Osteocyte (in vitro differentiated cells): ENCODE results near the gene TLX1. TPM values are rescaled to one million over a fixed set of nuclear protein-coding genes. Genes with fewer than 3 reads are reported as not detected.
A peak's percentile ranks its signal among the peaks of the same experiment; 100 is the strongest.

Experiments used
- DNase-seq: peaks from one replicate; pipeline ENCODE4 v3.0.0; 2021; ENCODE audit warnings: mixed read lengths; ENCODE audit not compliant: unreplicated experiment; ENCODE audit errors: extremely low spot score
- H3K27ac Mint-ChIP-seq: one replicate; pipeline ENCODE4 v1.8.0; 2021; ENCODE audit warnings: mild to moderate bottlenecking, mixed read lengths; ENCODE audit not compliant: unreplicated experiment
- H3K27me3 Mint-ChIP-seq: one replicate; pipeline ENCODE4 v1.8.0; 2021; ENCODE audit warnings: mixed read lengths; ENCODE audit not compliant: unreplicated experiment
- H3K36me3 Mint-ChIP-seq: one replicate; pipeline ENCODE4 v1.8.0; 2021; ENCODE audit warnings: mixed read lengths; ENCODE audit not compliant: unreplicated experiment
- H3K4me1 Mint-ChIP-seq: one replicate; pipeline ENCODE4 v1.8.0; 2021; ENCODE audit warnings: mixed read lengths; ENCODE audit not compliant: unreplicated experiment
- H3K4me3 Mint-ChIP-seq: one replicate; pipeline ENCODE4 v1.8.0; 2021; ENCODE audit warnings: mild to moderate bottlenecking, moderate library complexity, mixed read lengths; ENCODE audit not compliant: unreplicated experiment
- H3K9me3 Mint-ChIP-seq: one replicate; pipeline ENCODE4 v1.8.0; 2021; ENCODE audit warnings: mixed read lengths; ENCODE audit not compliant: unreplicated experiment
- CTCF ChIP-seq: fragments of 200-600 bp; sonication (generic); IDR thresholded peaks from 2 replicates; pipeline ENCODE4 v1.5.0; 2021; ENCODE audit warnings: antibody characterized with exemption, mild to moderate bottlenecking, moderate library complexity
- total RNA-seq: library from RNA; stranded (reverse); gene quantifications from 2 replicates; pipeline ENCODE4 v1.2.1, GENCODE V29; 2021

Gene TLX1
- total RNA-seq, 1 donor from 2014 or later: not detected

DNA sequence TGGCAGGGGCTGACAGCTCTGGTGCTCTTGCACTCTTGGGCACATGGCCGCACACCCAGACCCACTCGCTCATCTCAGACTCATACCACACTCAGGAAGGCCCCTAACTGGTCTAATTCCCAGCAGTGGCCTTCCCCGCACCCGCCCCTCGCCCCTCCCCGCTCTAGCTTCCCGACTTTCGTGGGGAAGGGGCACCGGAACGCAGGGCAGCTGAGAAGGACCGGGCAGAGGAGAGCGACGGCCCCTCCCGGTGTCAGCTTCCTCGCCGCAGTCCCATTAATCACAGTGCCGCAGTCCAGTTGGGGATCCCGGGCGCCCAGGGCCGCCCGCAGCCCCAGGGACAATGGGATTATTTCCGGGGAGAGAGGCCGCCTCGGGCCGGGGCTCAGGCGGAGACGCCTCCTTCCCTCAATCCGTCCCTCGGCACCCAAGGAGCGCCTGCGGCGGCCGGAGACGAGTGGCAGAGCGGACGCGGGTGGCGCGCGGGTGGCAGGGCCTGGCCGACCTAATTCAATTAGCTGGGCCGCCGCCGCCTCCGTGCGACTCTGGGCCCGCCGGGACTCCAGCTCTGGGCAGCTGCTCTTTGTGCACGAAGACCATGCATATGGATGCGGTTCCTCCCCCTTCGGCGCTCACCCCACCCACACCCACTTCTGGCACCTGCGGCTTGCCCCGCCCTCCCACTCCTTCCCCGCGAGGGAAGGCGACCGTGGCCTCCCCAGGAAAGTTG, 7.8 kb upstream of the TLX1 start:
- no peak for DNase-seq
- peaks cover 87% of the 10 kb centered on the region for H3K27me3 Mint-ChIP-seq
- H3K4me3 Mint-ChIP-seq: no peak overlapping the region

GRCh38 chr10:101123815-101124617, 7.1 kb upstream of the TLX1 start:
- no peak overlapping the region for H3K27ac Mint-ChIP-seq
- H3K9me3 Mint-ChIP-seq: no peaks in the 10 kb centered on the region
- DNase-seq: peak; percentile 81
- H3K4me1 Mint-ChIP-seq: peaks cover 4% of the 10 kb centered on the region
- no peaks in the 10 kb centered on the region for H3K36me3 Mint-ChIP-seq
- no peak for TF ChIP-seq CTCF
- H3K4me3 Mint-ChIP-seq: peak overlapping the region; percentile 1
- peaks cover 88% of the 10 kb centered on the region for H3K27me3 Mint-ChIP-seq

More for the DNA sequence above, 7.8 kb upstream of the TLX1 start:
- no peak for TF ChIP-seq CTCF
- Mint-ChIP-seq H3K4me1 (peaks cover 4% of the 10 kb centered on the region), H3K9me3 (no peaks in the 10 kb centered on the region), H3K36me3 (no peaks in the 10 kb centered on the region), H3K27ac (no peak overlapping the region)

DNA sequence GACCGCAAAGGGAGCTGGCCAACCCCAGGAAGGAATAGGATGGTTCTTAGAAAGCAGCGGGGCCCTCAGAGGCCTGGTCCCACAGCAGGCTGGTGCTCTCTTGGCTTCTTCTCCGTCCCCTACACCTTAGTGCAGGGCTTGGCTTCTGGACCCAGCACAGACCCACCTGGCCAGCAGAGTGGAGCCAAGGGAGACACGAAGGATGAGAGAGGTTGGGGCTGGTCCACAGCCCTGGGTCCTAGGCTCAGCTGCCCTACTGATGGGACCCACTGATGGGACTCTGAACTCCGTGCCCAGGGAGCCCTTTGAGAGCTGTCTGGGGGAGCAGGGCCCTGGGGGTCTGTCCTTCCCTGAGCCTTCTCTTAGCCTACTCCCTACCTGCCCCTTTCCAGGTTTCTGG, 6.2 kb upstream of the TLX1 start:
- no peak overlapping the region for H3K27ac Mint-ChIP-seq
- no peak for DNase-seq

GRCh38 chr10:101126684-101127628, 4.1 kb upstream of the TLX1 start:
- H3K9me3 Mint-ChIP-seq: no peaks in the 10 kb centered on the region
- peaks cover 85% of the 10 kb centered on the region for H3K27me3 Mint-ChIP-seq
- no peak for TF ChIP-seq CTCF
- no peak for DNase-seq
- peaks cover 9% of the 10 kb centered on the region for H3K4me1 Mint-ChIP-seq
- no peaks in the 10 kb centered on the region for H3K36me3 Mint-ChIP-seq
- H3K4me3 Mint-ChIP-seq: no peak overlapping the region
- H3K27ac Mint-ChIP-seq: no peak overlapping the region

More for the DNA sequence above, 6.2 kb upstream of the TLX1 start:
- no peaks in the 10 kb centered on the region for H3K36me3 Mint-ChIP-seq
- H3K9me3 Mint-ChIP-seq: no peaks in the 10 kb centered on the region
- H3K4me3 Mint-ChIP-seq: no peak overlapping the region
- H3K4me1 Mint-ChIP-seq: peaks cover 4% of the 10 kb centered on the region
- no peak for TF ChIP-seq CTCF
- H3K27me3 Mint-ChIP-seq: peaks cover 88% of the 10 kb centered on the region
